H1 (cell line): ENCODE data around the gene VWF. TPM values are rescaled to one million over a fixed set of nuclear protein-coding genes. Genes with fewer than 3 reads are reported as not detected.

Experiments
- ATF3 ChIP-seq: IDR thresholded peaks from 2 replicates; pipeline ENCODE4 v1.6.1; 2011; ENCODE audit warnings: low read depth, mild to moderate bottlenecking, low read length; ENCODE audit not compliant: insufficient read depth
- RBBP5 ChIP-seq: IDR thresholded peaks from 2 replicates; pipeline ENCODE4 v1.7.1; 2012; ENCODE audit warnings: low read depth, mild to moderate bottlenecking, inconsistent platforms, low read length, moderate library complexity, borderline replicate concordance
- polyA plus RNA-seq, 7 experiments: library from polyadenylated mRNA; depleted of rRNA in 3 of 7; stranded (reverse) in 5 of 7; unstranded in 2 of 7; fragments of >200 nt in 5 of 7; fragments of 200-250 nt in 2 of 7; gene quantifications; 1 replicate in 5 of 7; 2 replicates in 1 of 7; 4 replicates in 1 of 7; pipeline versions ENCODE4 v1.2.1 to v1.2.3, GENCODE V29; 2011 to 2013; ENCODE audit warnings: missing spikeins in 2 of 7, mixed read lengths in 2 of 7
- total RNA-seq: library from RNA; stranded (reverse); fragmentation: NEBNext Ultra II Directional; extraction: Animal tissue kit (Norgen Biotek cat#: 25700); gene quantifications from 2 replicates; pipeline ENCODE4 v1.2.1, GENCODE V29; 2021
- TF ChIP-seq, protein P1 (sequence below): fragments of 300-600 bp; sonication (generic); IDR thresholded peaks from 2 replicates; pipeline ENCODE4 v1.7.1; 2012; ENCODE audit warnings: low read length, moderate library complexity, mild to moderate bottlenecking, inconsistent platforms; ENCODE audit not compliant: insufficient replicate concordance

The VWF gene
- total and polyA plus RNA-seq, 2 of the 8 experiments (the other 6 are each of a cell fraction or from before 2014, with no cell fraction given), result 0.39 to 0.60 TPM

GRCh38 chr12:5966486-5967095, 157.9 kb downstream of the VWF start (continued):
- no peak for TF ChIP-seq ATF3
- TF ChIP-seq, protein P1, sequence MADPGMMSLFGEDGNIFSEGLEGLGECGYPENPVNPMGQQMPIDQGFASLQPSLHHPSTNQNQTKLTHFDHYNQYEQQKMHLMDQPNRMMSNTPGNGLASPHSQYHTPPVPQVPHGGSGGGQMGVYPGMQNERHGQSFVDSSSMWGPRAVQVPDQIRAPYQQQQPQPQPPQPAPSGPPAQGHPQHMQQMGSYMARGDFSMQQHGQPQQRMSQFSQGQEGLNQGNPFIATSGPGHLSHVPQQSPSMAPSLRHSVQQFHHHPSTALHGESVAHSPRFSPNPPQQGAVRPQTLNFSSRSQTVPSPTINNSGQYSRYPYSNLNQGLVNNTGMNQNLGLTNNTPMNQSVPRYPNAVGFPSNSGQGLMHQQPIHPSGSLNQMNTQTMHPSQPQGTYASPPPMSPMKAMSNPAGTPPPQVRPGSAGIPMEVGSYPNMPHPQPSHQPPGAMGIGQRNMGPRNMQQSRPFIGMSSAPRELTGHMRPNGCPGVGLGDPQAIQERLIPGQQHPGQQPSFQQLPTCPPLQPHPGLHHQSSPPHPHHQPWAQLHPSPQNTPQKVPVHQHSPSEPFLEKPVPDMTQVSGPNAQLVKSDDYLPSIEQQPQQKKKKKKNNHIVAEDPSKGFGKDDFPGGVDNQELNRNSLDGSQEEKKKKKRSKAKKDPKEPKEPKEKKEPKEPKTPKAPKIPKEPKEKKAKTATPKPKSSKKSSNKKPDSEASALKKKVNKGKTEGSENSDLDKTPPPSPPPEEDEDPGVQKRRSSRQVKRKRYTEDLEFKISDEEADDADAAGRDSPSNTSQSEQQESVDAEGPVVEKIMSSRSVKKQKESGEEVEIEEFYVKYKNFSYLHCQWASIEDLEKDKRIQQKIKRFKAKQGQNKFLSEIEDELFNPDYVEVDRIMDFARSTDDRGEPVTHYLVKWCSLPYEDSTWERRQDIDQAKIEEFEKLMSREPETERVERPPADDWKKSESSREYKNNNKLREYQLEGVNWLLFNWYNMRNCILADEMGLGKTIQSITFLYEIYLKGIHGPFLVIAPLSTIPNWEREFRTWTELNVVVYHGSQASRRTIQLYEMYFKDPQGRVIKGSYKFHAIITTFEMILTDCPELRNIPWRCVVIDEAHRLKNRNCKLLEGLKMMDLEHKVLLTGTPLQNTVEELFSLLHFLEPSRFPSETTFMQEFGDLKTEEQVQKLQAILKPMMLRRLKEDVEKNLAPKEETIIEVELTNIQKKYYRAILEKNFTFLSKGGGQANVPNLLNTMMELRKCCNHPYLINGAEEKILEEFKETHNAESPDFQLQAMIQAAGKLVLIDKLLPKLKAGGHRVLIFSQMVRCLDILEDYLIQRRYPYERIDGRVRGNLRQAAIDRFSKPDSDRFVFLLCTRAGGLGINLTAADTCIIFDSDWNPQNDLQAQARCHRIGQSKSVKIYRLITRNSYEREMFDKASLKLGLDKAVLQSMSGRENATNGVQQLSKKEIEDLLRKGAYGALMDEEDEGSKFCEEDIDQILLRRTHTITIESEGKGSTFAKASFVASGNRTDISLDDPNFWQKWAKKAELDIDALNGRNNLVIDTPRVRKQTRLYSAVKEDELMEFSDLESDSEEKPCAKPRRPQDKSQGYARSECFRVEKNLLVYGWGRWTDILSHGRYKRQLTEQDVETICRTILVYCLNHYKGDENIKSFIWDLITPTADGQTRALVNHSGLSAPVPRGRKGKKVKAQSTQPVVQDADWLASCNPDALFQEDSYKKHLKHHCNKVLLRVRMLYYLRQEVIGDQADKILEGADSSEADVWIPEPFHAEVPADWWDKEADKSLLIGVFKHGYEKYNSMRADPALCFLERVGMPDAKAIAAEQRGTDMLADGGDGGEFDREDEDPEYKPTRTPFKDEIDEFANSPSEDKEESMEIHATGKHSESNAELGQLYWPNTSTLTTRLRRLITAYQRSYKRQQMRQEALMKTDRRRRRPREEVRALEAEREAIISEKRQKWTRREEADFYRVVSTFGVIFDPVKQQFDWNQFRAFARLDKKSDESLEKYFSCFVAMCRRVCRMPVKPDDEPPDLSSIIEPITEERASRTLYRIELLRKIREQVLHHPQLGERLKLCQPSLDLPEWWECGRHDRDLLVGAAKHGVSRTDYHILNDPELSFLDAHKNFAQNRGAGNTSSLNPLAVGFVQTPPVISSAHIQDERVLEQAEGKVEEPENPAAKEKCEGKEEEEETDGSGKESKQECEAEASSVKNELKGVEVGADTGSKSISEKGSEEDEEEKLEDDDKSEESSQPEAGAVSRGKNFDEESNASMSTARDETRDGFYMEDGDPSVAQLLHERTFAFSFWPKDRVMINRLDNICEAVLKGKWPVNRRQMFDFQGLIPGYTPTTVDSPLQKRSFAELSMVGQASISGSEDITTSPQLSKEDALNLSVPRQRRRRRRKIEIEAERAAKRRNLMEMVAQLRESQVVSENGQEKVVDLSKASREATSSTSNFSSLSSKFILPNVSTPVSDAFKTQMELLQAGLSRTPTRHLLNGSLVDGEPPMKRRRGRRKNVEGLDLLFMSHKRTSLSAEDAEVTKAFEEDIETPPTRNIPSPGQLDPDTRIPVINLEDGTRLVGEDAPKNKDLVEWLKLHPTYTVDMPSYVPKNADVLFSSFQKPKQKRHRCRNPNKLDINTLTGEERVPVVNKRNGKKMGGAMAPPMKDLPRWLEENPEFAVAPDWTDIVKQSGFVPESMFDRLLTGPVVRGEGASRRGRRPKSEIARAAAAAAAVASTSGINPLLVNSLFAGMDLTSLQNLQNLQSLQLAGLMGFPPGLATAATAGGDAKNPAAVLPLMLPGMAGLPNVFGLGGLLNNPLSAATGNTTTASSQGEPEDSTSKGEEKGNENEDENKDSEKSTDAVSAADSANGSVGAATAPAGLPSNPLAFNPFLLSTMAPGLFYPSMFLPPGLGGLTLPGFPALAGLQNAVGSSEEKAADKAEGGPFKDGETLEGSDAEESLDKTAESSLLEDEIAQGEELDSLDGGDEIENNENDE, result no peak
- no peak for TF ChIP-seq RBBP5
- TF ChIP-seq, all 59 proteins: peak for 0
